HUES48 (cell line): ENCODE measurements around the gene MACROD2.

Experiments
- H3K27ac ChIP-seq: one replicate; pipeline ENCODE4 v1.7.0; 2013; ENCODE audit warnings: low read depth, low read length, inconsistent platforms
- H3K27me3 ChIP-seq: 2 replicates; pipeline ENCODE4 v1.6.1; 2013; ENCODE audit warnings: mild to moderate bottlenecking, low read length; ENCODE audit not compliant: control insufficient read depth, insufficient read depth
- H3K36me3 ChIP-seq: 2 replicates; pipeline ENCODE4 v1.6.1; 2013; ENCODE audit warnings: low read length; ENCODE audit not compliant: control insufficient read depth, insufficient read depth
- H3K4me1 ChIP-seq: 2 replicates; pipeline ENCODE4 v1.6.1; 2013; ENCODE audit warnings: mild to moderate bottlenecking, low read length; ENCODE audit not compliant: control insufficient read depth, insufficient read depth
- H3K4me3 ChIP-seq: 2 replicates; pipeline ENCODE4 v1.5.1; 2013; ENCODE audit warnings: mild to moderate bottlenecking, low read depth, low read length
- H3K9ac ChIP-seq: 2 replicates; pipeline ENCODE4 v1.6.1; 2013; ENCODE audit warnings: mild to moderate bottlenecking, low read depth, low read length, moderate library complexity
- H3K9me3 ChIP-seq: 2 replicates; pipeline ENCODE4 v1.6.1; 2013; ENCODE audit warnings: low read length; ENCODE audit not compliant: control insufficient read depth, insufficient read depth

The MACROD2 gene

GRCh38 chr20:14431568-14431967 lies 436.3 kb downstream of the MACROD2 start:
- Histone ChIP-seq H3K4me3 (no peak overlapping the region), H3K27me3 (no peaks in the 10 kb centered on the region), H3K9ac (no peak overlapping the region), H3K9me3 (no peaks in the 10 kb centered on the region), H3K36me3 (no peaks in the 10 kb centered on the region), H3K4me1 (no peaks in the 10 kb centered on the region), H3K27ac (no peak overlapping the region)

- Histone ChIP-seq H3K4me3 (no peak overlapping the region), H3K9ac (no peak overlapping the region), H3K9me3 (no peaks in the 10 kb centered on the region), H3K36me3 (no peaks in the 10 kb centered on the region), H3K27me3 (no peaks in the 10 kb centered on the region), H3K4me1 (no peaks in the 10 kb centered on the region), H3K27ac (no peak overlapping the region)
Observed at GRCh38 chr20:14432085-14432484, 436.8 kb downstream of the MACROD2 start.

GRCh38 chr20:14432597-14432996 lies 437.3 kb downstream of the MACROD2 start:
- no peak overlapping the region for H3K9ac ChIP-seq
- H3K36me3 ChIP-seq = no peaks in the 10 kb centered on the region
- H3K27me3 ChIP-seq = no peaks in the 10 kb centered on the region
- no peak overlapping the region for H3K4me3 ChIP-seq
- no peak overlapping the region for H3K27ac ChIP-seq
- H3K9me3 ChIP-seq = no peaks in the 10 kb centered on the region
- no peaks in the 10 kb centered on the region for H3K4me1 ChIP-seq

- Histone ChIP-seq H3K27me3 (no peaks in the 10 kb centered on the region), H3K4me3 (no peak overlapping the region), H3K9me3 (no peaks in the 10 kb centered on the region), H3K36me3 (no peaks in the 10 kb centered on the region), H3K9ac (no peak overlapping the region), H3K27ac (no peak overlapping the region), H3K4me1 (no peaks in the 10 kb centered on the region)
Observed at GRCh38 chr20:14434384-14435136, 439.2 kb downstream of the MACROD2 start.

- Histone ChIP-seq H3K4me3 (no peak overlapping the region), H3K27me3 (no peaks in the 10 kb centered on the region), H3K9me3 (no peaks in the 10 kb centered on the region), H3K27ac (no peak overlapping the region), H3K9ac (no peak overlapping the region), H3K4me1 (peaks cover under 1% of the 10 kb centered on the region; the same call in 1 of the 2 replicates), H3K36me3 (no peaks in the 10 kb centered on the region)
Observed at GRCh38 chr20:14441201-14441600, 445.9 kb downstream of the MACROD2 start.

GRCh38 chr20:14444106-14444505 lies 448.8 kb downstream of the MACROD2 start:
- Histone ChIP-seq H3K9me3 (no peaks in the 10 kb centered on the region), H3K27ac (no peak overlapping the region), H3K27me3 (no peaks in the 10 kb centered on the region), H3K36me3 (no peaks in the 10 kb centered on the region), H3K4me1 (peaks cover 5% of the 10 kb centered on the region; the same call in 1 of the 2 replicates), H3K4me3 (no peak overlapping the region), H3K9ac (no peak overlapping the region)

- no peaks in the 10 kb centered on the region for H3K9me3 ChIP-seq
- H3K9ac ChIP-seq = no peak overlapping the region
- H3K4me1 ChIP-seq = peaks cover 5% of the 10 kb centered on the region; the same call in 1 of the 2 replicates
- no peaks in the 10 kb centered on the region for H3K27me3 ChIP-seq
- H3K27ac ChIP-seq = no peak overlapping the region
- no peak overlapping the region for H3K4me3 ChIP-seq
- H3K36me3 ChIP-seq = no peaks in the 10 kb centered on the region
Observed at GRCh38 chr20:14445310-14445709, 450.0 kb downstream of the MACROD2 start.

- no peak overlapping the region for H3K9ac ChIP-seq
- H3K27me3 ChIP-seq = no peaks in the 10 kb centered on the region
- no peaks in the 10 kb centered on the region for H3K9me3 ChIP-seq
- H3K36me3 ChIP-seq = no peaks in the 10 kb centered on the region
- H3K27ac ChIP-seq = no peak overlapping the region
- H3K4me3 ChIP-seq = no peak overlapping the region
- H3K4me1 ChIP-seq = peaks cover 5% of the 10 kb centered on the region; the same call in 1 of the 2 replicates
Observed at GRCh38 chr20:14445902-14446301, 450.6 kb downstream of the MACROD2 start.

GRCh38 chr20:14446446-14446845 lies 451.1 kb downstream of the MACROD2 start:
- Histone ChIP-seq H3K4me3 (no peak overlapping the region), H3K9me3 (no peaks in the 10 kb centered on the region), H3K36me3 (no peaks in the 10 kb centered on the region), H3K4me1 (peaks cover 5% of the 10 kb centered on the region; the same call in 1 of the 2 replicates), H3K9ac (no peak overlapping the region), H3K27me3 (no peaks in the 10 kb centered on the region), H3K27ac (no peak overlapping the region)

- no peaks in the 10 kb centered on the region for H3K9me3 ChIP-seq
- no peaks in the 10 kb centered on the region for H3K27me3 ChIP-seq
- no peak overlapping the region for H3K27ac ChIP-seq
- H3K4me1 ChIP-seq = peaks cover 5% of the 10 kb centered on the region; the same call in 1 of the 2 replicates
- no peak overlapping the region for H3K4me3 ChIP-seq
- no peaks in the 10 kb centered on the region for H3K36me3 ChIP-seq
- no peak overlapping the region for H3K9ac ChIP-seq
Observed at GRCh38 chr20:14449323-14449722, 454.0 kb downstream of the MACROD2 start.

- Histone ChIP-seq H3K27me3 (no peaks in the 10 kb centered on the region), H3K27ac (no peak overlapping the region), H3K36me3 (no peaks in the 10 kb centered on the region), H3K9me3 (no peaks in the 10 kb centered on the region), H3K4me1 (peaks cover 5% of the 10 kb centered on the region; the same call in 1 of the 2 replicates), H3K9ac (no peak overlapping the region), H3K4me3 (no peak overlapping the region)
Observed at GRCh38 chr20:14450256-14450655, 454.9 kb downstream of the MACROD2 start.
